ENCODE measurements around the gene CCDC88C.
"Not testable (repeated sequence)": the region's sequence is repeated elsewhere in the genome, so short reads cannot be mapped to it uniquely, and the experiment has no call there.

Gene CCDC88C

DNA sequence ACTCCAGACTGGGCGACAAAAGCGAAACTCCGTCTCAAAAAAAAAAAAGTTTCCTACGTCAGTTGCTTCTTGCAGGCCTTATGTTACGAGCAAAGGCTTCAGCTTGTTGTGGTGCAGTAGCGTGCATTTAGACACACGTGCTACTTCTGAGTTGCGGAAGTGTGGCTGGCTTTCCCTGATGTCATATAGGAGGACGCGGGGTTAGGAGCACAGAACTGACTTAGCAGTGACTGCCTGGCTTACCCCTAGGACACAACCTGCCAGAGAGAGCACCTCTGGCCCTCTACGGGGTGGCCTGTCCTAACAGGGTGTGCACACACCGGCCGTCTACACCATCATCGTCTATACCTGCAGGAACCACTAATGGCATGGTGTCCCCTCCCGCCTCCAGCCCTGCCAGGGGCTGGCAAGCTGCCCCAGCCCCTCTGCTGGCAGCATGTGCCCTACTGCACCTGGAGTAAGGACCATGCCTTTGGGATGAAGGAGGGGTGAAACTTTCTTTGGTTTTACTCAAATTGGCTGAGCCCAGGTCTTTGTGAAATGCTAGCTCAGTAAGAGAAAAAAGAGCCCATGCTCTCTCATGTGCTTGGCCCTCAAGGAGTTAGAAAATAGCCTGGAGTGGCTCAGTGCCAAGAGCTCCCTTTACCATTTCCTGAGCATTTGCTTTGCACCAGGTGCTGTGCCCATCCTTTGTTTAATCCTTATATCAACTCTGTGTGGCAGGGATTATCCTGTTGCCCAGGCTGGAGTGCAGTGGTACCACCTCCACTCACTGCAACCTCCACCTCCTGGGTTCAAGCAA lies 171.4 kb downstream of the CCDC88C start:
- Mint-ChIP-seq H3K4me1 (ENCODE audit: low read depth) (peaks cover 78% of the 10 kb centered on the region), H3K27me3 (ENCODE audit: low read depth) (no peaks in the 10 kb centered on the region), H3K27ac (peak overlapping the region; percentile 89), H3K9me3 (no peaks in the 10 kb centered on the region), H3K36me3 (ENCODE audit: low read depth) (peaks cover 85% of the 10 kb centered on the region), H3K4me3 (peak overlapping the region; percentile 88)
- DNase-seq (ENCODE audit: low spot score): peak; percentile 83

DNA sequence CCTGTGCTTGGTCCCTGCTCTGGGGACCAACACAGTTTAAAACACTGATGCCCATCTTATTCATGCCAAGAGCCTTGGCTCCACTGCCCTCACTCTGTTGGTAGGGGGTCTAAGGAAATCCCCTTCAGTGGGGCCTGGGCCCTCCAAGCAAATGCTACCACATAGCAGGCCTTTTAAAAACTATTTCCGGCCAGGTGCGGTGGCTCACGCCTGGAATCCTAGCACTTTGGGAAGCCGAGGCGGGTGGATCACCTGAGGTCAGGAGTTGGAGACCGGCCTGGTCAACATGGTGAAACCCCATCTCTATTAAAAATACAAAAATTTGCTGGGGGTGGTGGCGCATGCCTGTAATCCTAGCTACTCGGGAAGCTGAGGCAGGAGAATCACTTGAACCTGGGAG lies 172.0 kb downstream of the CCDC88C start:
- Mint-ChIP-seq H3K36me3 (ENCODE audit: low read depth) (peaks cover 86% of the 10 kb centered on the region), H3K4me1 (ENCODE audit: low read depth) (peaks cover 75% of the 10 kb centered on the region), H3K27ac (peak overlapping the region; percentile 89), H3K4me3 (peak overlapping the region; percentile 88)
- not testable (repeated sequence) for H3K27me3 Mint-ChIP-seq (ENCODE audit: low read depth); DNase-seq (ENCODE audit: low spot score); H3K9me3 Mint-ChIP-seq

DNA sequence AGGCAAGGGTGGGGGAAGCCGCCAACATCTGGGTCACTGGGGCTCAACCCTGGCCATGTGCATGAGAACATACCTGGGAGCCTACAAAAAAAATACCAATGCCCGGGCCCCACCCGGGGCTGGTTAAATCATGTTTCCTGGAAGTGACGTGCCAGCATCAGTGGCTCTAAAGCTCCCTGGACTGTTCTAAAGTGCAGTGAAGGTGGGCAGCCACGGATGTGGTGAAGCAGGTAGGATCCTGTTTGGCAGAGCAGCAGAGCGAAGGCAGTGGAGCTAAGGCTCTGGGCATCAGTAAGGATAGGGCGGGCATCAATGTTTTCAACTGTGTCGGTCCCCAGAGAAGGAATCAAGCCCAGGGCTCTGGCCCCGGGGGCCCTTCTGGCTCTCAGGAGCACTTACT lies 172.6 kb downstream of the CCDC88C start:
- Mint-ChIP-seq H3K36me3 (ENCODE audit: low read depth) (peaks cover 85% of the 10 kb centered on the region), H3K4me3 (peak overlapping the region; percentile 88), H3K9me3 (no peaks in the 10 kb centered on the region), H3K4me1 (ENCODE audit: low read depth) (peaks cover 72% of the 10 kb centered on the region), H3K27ac (peak overlapping the region; percentile 89), H3K27me3 (ENCODE audit: low read depth) (no peaks in the 10 kb centered on the region)
- DNase-seq (ENCODE audit: low spot score): no peak

DNA sequence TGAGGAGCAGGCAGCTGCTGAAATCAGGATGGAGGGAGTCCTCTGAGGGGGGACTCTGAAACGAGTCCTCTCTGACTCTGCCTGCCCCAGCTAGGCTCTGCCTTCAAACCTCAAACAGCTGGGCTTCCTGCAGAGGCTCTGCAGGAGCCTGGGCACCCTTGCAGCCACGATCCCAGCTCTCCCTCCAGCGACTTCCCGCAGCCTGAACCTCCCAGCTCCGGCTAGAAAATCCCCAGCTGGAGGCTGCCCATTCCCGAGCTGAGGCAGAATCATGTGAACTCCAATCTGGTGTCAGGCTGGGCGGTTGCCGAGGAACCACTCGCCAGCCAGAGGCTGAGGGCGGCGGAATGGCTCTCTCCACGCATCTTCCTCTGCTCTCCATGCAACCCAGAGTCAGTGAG lies 173.1 kb downstream of the CCDC88C start, which contains the start of gene GPR68:
TSS of gene GPR68 (minus strand) at position 204 of the 401 bp plus-strand sequence. CDS start 9,654 bp downstream, outside the sequence.
- Mint-ChIP-seq H3K27me3 (ENCODE audit: low read depth) (no peaks in the 10 kb centered on the region), H3K36me3 (ENCODE audit: low read depth) (peaks cover 85% of the 10 kb centered on the region), H3K9me3 (no peaks in the 10 kb centered on the region), H3K4me1 (ENCODE audit: low read depth) (peaks cover 71% of the 10 kb centered on the region), H3K4me3 (peak within 1 kb of the TSS; percentile 88), H3K27ac (peak within 1 kb of the TSS; percentile 89)
- no peak for DNase-seq (ENCODE audit: low spot score)

DNA sequence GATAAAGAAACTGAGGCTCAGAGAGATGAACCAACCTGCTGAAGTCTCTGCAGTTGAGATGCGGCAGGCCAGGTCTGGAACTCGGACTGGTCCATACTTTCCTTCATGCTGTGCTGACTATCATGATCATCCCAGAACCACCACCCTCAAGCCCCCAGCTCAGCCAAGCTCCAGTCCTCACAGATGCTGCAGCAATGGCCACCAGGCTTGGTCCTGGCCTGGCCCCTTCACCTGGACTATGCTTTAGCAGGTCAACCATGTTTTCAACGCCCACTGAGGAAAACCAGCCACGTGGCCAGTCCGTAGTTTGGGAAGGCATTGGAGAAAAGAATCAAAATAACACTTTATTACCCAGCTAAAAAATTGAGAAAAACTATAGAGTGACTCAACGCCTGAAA lies 174.5 kb downstream of the CCDC88C start:
- no peak for DNase-seq (ENCODE audit: low spot score)
- no peaks in the 10 kb centered on the region for H3K9me3 Mint-ChIP-seq
- H3K27me3 Mint-ChIP-seq (ENCODE audit: low read depth): no peaks in the 10 kb centered on the region
- H3K36me3 Mint-ChIP-seq (ENCODE audit: low read depth): peaks cover 90% of the 10 kb centered on the region
- H3K4me3 Mint-ChIP-seq: peak overlapping the region; percentile 88
- H3K27ac Mint-ChIP-seq: peak overlapping the region; percentile 89
- peaks cover 75% of the 10 kb centered on the region for H3K4me1 Mint-ChIP-seq (ENCODE audit: low read depth)

DNA sequence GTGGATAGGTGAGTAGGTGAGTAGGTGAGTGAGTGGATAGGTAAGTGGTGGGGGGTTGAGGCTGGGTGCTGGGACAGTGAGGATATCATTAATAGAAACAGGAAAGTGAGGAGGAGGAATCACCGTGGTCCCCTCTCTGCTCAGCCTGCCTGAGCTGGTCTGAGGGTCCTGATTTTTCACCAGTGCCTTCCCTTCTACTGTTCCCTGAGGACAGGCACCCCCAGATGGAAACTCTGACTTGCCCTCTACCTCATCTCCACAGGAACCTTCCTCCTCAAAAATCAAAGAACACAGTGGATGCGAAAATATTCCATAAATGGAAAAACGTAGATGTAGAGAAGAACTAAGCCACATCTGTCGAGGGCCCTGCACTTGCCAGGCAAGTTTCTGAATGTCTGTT lies 175.0 kb downstream of the CCDC88C start:
- Mint-ChIP-seq H3K9me3 (no peaks in the 10 kb centered on the region), H3K4me3 (peak overlapping the region; percentile 88), H3K27ac (peak overlapping the region; percentile 89), H3K27me3 (ENCODE audit: low read depth) (no peaks in the 10 kb centered on the region), H3K4me1 (ENCODE audit: low read depth) (peaks cover 75% of the 10 kb centered on the region), H3K36me3 (ENCODE audit: low read depth) (peaks cover 90% of the 10 kb centered on the region)
- DNase-seq (ENCODE audit: low spot score): no peak

DNA sequence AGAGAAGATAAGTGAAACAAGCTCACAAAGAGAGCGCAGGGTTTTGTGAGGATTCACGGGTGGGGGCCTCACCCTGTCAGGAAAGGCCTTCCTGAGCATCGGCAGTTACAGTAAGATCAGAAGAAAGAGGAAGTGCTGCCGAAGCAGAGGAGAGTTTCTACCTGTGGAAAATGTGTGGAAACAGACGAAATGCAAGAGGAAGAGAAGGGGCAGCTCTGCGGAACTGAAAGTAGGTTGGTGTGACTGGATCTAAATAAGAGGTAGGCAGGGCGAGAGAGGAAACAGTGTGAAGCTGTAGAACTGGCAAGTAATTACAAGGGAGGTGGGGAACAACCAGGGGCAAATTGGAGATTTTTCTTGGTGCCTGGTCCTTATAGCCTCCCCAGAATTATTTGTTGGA lies 175.8 kb downstream of the CCDC88C start:
- DNase-seq (ENCODE audit: low spot score): no peak

DNA sequence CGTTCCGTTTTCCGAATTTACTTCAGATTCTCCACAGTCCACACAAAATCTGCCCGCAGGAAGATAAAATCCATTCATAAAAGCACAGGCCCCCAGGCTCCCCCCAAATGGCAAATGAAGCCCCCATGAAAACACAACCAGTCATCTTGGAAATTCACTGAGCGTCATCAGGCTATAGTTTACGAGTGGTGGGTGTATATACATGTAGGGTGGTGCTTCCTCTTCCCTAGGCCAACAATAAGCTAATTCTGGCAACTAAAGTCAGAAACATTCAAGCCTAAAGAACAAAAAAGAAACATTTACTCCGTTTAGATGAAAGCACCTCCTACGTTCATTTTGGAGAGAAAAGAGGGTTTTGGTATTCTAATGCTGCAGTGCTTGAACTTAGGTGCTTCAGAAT lies 179.0 kb downstream of the CCDC88C start:
- Mint-ChIP-seq H3K4me1 (ENCODE audit: low read depth) (peaks cover 58% of the 10 kb centered on the region), H3K27ac (peak overlapping the region; percentile 32), H3K4me3 (peak overlapping the region; percentile 88), H3K9me3 (no peaks in the 10 kb centered on the region), H3K27me3 (ENCODE audit: low read depth) (no peaks in the 10 kb centered on the region), H3K36me3 (ENCODE audit: low read depth) (peaks cover 86% of the 10 kb centered on the region)
- no peak for DNase-seq (ENCODE audit: low spot score)

More for the DNA sequence above, 175.8 kb downstream of the CCDC88C start:
- Mint-ChIP-seq H3K27ac (peak overlapping the region; percentile 89), H3K4me3 (peak overlapping the region; percentile 88), H3K4me1 (ENCODE audit: low read depth) (peaks cover 72% of the 10 kb centered on the region), H3K36me3 (ENCODE audit: low read depth) (peaks cover 89% of the 10 kb centered on the region), H3K27me3 (ENCODE audit: low read depth) (no peaks in the 10 kb centered on the region), H3K9me3 (no peaks in the 10 kb centered on the region)

DNA sequence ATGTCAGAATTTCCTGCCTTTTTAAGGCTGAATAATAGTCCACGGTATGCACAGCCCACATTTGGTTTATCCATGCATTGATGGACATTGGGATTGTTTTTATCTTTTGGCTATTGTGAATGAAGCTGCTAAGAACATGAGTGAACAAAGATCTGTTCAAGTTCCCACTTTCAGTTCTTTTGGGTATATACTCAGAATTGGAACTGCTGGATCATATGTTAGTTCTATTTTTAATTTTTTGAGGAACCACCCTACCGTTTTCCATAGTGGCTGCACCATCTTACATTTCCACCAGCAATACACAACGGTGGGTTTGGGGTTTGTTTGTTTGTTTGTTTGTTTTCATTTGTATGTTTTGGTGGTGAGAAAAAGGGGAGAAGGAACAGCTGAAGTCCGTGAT lies 179.5 kb downstream of the CCDC88C start:
- DNase-seq (ENCODE audit: low spot score): no peak
- Mint-ChIP-seq H3K36me3 (ENCODE audit: low read depth) (peaks cover 85% of the 10 kb centered on the region), H3K27me3 (ENCODE audit: low read depth) (no peaks in the 10 kb centered on the region), H3K4me1 (ENCODE audit: low read depth) (peaks cover 54% of the 10 kb centered on the region), H3K9me3 (no peaks in the 10 kb centered on the region), H3K4me3 (peak overlapping the region; percentile 88), H3K27ac (peak overlapping the region; percentile 56)

DNA sequence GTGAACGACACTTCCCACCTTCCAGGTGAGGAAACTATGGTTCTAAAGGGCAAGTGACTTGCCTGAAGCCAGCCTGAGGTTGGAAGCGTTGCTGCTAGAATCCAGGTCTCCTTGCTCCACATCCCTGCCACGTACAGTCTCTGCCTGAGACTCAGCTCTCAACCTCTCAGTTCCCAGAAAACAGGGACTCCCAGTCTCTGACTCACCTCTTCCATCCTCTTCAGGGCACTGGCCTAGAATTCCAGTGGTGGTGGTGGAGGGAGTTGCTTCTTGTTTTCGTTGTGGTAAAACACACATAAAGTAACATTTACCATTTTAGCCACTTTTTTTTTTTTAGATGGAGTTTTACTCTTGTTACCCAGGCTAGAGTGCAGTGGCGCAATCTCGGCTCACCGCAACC lies 180.4 kb downstream of the CCDC88C start:
- H3K27me3 Mint-ChIP-seq (ENCODE audit: low read depth): no peaks in the 10 kb centered on the region
- no peak overlapping the region for H3K4me3 Mint-ChIP-seq
- H3K27ac Mint-ChIP-seq: peak overlapping the region; percentile 39
- peaks cover 55% of the 10 kb centered on the region for H3K4me1 Mint-ChIP-seq (ENCODE audit: low read depth)
- DNase-seq (ENCODE audit: low spot score): no peak
- no peaks in the 10 kb centered on the region for H3K9me3 Mint-ChIP-seq
- peaks cover 85% of the 10 kb centered on the region for H3K36me3 Mint-ChIP-seq (ENCODE audit: low read depth)

DNA sequence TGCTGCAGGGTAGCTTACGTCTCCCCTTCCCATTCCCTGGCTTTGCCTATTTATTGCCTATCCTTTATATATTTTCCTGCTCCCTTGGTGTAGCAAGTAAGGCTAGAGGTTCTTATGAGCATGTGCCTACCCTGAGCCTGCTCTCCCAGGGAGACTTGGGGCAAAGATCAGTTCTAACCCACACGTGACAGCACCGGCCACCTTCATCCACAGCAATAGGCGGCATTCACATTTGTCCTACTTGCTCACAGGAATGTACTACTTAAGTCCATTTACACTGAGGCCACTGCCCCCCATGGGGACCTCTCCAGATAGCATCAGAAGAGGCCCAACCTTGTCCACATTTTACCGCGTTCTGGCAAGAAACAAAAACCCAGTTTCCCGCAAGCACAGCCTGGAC lies 181.8 kb downstream of the CCDC88C start:
- peaks cover 84% of the 10 kb centered on the region for H3K36me3 Mint-ChIP-seq (ENCODE audit: low read depth)
- no peak overlapping the region for H3K4me3 Mint-ChIP-seq
- H3K27me3 Mint-ChIP-seq (ENCODE audit: low read depth): no peaks in the 10 kb centered on the region
- no peak for DNase-seq (ENCODE audit: low spot score)
- H3K4me1 Mint-ChIP-seq (ENCODE audit: low read depth): peaks cover 56% of the 10 kb centered on the region
- H3K9me3 Mint-ChIP-seq: peaks cover 6% of the 10 kb centered on the region
- peak overlapping the region; percentile 16 for H3K27ac Mint-ChIP-seq

DNA sequence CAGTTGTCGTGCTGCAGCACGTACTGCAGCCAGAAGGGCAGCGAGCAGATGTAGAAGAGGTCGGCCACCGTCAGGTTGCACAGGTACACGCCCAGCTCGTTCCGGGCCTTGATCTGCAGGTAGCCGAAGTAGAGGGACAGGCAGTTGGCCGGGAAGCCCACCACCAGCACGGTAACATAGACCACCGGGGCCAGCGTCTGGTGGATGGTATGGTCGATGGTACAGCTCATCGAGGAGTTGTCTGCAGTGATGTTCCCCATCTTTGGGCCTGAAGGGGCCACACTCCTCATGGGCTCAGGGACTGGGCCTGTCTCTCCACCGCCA lies 182.9 kb downstream of the CCDC88C start:
- Mint-ChIP-seq H3K27me3 (ENCODE audit: low read depth) (no peaks in the 10 kb centered on the region), H3K4me1 (ENCODE audit: low read depth) (peaks cover 60% of the 10 kb centered on the region), H3K27ac (no peak overlapping the region), H3K36me3 (ENCODE audit: low read depth) (peaks cover 85% of the 10 kb centered on the region), H3K4me3 (no peak overlapping the region), H3K9me3 (peaks cover 6% of the 10 kb centered on the region)
- DNase-seq (ENCODE audit: low spot score): no peak

DNA sequence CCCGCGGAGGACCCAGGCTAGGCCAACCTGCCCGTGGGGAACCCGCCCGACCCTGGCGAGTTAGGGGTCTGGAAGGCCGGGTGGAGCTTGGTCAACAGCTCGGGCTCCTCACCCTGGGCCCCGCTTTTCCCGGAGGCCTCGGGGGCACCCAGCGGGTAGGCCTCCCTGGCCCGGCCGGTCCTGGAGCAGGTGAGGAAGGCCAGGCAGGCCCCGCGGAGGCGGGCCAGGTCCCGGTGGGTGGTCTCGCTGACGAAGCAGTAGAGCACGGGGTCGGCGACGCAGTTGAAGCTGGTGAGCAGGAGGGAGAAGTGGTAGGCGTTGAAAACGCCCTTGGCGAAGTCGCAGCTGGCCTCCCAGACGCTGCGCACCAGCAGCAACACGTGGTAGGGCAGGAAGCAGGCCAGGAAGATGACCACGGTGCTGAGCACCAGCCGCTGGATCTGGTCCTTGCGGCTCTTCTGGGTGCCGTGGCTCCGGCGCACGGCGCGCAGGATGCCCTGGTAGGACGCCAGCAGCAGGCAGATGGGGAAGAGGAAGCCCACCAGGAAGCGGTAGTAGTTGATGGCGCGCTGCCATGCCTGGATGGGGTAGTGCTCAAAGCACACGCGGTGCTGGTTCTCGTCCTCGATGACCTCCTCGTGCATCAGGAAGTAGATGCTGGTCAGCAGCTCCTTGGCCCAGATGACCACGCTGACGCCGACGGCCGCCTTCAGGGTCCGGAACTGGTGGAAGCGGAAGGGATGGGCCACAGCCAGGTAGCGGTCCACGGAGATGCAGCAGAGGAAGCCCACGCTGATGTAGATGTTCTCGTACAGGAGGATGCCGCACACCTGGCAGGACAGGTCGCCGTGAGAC lies 183.5 kb downstream of the CCDC88C start:
- no peak overlapping the region for H3K27ac Mint-ChIP-seq
- no peaks in the 10 kb centered on the region for H3K27me3 Mint-ChIP-seq (ENCODE audit: low read depth)
- peaks cover 61% of the 10 kb centered on the region for H3K4me1 Mint-ChIP-seq (ENCODE audit: low read depth)
- H3K4me3 Mint-ChIP-seq: no peak overlapping the region
- peaks cover 80% of the 10 kb centered on the region for H3K36me3 Mint-ChIP-seq (ENCODE audit: low read depth)
- H3K9me3 Mint-ChIP-seq: peaks cover 6% of the 10 kb centered on the region
- no peak for DNase-seq (ENCODE audit: low spot score)

DNA sequence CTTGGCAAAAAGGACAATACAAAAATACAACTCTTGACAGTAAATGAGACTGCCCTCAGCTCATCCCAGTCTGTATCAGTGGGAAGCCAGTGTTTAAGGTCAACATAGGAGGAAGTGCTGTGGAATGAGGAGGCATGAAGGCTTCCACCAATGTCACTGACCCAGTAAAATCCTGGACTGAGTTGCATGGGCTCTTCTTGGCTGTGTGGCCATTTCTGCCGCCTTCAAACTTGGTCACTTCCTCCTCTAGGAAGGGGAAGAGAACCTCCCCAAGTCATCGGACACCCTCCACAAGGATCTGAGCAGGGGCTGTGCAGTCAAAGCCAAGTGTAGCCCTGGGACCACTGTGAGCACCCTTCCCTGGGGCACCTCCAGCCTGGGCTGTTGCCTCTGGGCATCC lies 185.0 kb downstream of the CCDC88C start:
- no peak for DNase-seq (ENCODE audit: low spot score)
- Mint-ChIP-seq H3K4me1 (ENCODE audit: low read depth) (peaks cover 62% of the 10 kb centered on the region), H3K27ac (peak overlapping the region; percentile 74), H3K27me3 (ENCODE audit: low read depth) (no peaks in the 10 kb centered on the region), H3K9me3 (peaks cover 6% of the 10 kb centered on the region), H3K36me3 (ENCODE audit: low read depth) (peaks cover 68% of the 10 kb centered on the region), H3K4me3 (no peak overlapping the region)

Measured in T-helper 2 cell treated with Interferon-gamma antibody and Interleukin-4, amounts not matched to agents 5 μg/mL and 100 μg/mL, for 36 hours (primary cell).